ENCODE results near the gene GPR160. TPM values are rescaled to one million over a fixed set of nuclear protein-coding genes. Genes with fewer than 3 reads are reported as not detected.

Gene GPR160
- total RNA-seq, 1 donor from 2014 or later = 0.21 TPM

DNA sequence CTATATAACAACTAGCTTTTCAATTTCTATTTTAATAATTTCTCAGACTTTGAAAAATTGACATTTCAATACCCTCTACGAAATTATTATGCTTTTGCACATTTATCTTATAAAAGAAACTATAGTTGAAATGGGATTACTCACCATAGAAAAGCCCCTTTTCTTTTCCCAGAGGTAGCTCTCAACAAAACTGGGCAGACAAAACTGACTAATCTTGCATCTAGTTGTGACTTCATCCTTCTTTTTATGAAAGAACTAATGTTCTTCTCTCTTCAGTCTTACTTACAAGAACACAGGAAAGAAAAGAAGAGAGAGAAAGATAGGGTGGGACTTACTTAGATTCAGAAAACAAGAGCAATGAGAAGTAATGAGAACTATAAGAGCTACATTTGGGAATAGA lies 61.0 kb downstream of the GPR160 start:
- Mint-ChIP-seq H3K4me1 (no peaks in the 10 kb centered on the region), H3K27me3 (ENCODE audit: low read depth) (no peaks in the 10 kb centered on the region), H3K27ac (ENCODE audit: unreplicated experiment) (no peak overlapping the region), H3K36me3 (ENCODE audit: low read depth) (peaks cover 9% of the 10 kb centered on the region), H3K4me3 (no peak overlapping the region), H3K9me3 (no peaks in the 10 kb centered on the region)
- DNase-seq (ENCODE audit: low read depth, low spot score) = no peak
- TF ChIP-seq, protein P1, sequence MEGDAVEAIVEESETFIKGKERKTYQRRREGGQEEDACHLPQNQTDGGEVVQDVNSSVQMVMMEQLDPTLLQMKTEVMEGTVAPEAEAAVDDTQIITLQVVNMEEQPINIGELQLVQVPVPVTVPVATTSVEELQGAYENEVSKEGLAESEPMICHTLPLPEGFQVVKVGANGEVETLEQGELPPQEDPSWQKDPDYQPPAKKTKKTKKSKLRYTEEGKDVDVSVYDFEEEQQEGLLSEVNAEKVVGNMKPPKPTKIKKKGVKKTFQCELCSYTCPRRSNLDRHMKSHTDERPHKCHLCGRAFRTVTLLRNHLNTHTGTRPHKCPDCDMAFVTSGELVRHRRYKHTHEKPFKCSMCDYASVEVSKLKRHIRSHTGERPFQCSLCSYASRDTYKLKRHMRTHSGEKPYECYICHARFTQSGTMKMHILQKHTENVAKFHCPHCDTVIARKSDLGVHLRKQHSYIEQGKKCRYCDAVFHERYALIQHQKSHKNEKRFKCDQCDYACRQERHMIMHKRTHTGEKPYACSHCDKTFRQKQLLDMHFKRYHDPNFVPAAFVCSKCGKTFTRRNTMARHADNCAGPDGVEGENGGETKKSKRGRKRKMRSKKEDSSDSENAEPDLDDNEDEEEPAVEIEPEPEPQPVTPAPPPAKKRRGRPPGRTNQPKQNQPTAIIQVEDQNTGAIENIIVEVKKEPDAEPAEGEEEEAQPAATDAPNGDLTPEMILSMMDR (conservative IDR thresholded peaks at IDR 0.05) = no peak

- H3K9me3 Mint-ChIP-seq = no peaks in the 10 kb centered on the region
- H3K4me1 Mint-ChIP-seq = no peaks in the 10 kb centered on the region
- H3K27me3 Mint-ChIP-seq (ENCODE audit: low read depth) = no peaks in the 10 kb centered on the region
- no peak overlapping the region for H3K4me3 Mint-ChIP-seq
- no peak overlapping the region for H3K27ac Mint-ChIP-seq (ENCODE audit: unreplicated experiment)
- H3K36me3 Mint-ChIP-seq (ENCODE audit: low read depth) = peaks cover 7% of the 10 kb centered on the region
- TF ChIP-seq, protein P1 (conservative IDR thresholded peaks at IDR 0.05) = no peak
- DNase-seq (ENCODE audit: low read depth, low spot score) = no peak
Measured at GRCh38 chr3:170100944-170101343, 63.1 kb downstream of the GPR160 start.

DNA sequence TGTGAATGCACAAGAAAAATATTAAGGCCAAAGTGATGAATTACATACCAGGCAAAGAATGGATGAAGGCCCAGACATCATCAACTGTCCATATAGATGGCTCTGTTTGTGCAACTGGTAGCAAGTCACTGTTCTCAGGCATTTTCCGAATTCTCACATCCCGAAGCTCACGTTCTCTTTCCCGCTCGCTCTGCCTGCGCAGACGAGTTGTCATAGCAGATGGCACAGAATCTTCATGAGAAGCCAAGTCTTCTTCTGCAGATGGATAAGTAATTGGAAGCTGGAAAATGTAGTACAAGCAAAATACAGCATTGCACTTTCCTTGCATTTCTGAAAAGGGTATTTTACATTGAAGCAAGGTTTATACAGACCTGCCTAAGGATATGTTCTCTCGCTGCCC lies 64.6 kb downstream of the GPR160 start:
- Mint-ChIP-seq H3K27me3 (ENCODE audit: low read depth) (no peaks in the 10 kb centered on the region), H3K36me3 (ENCODE audit: low read depth) (peaks cover 7% of the 10 kb centered on the region), H3K4me3 (no peak overlapping the region), H3K4me1 (no peaks in the 10 kb centered on the region), H3K9me3 (no peaks in the 10 kb centered on the region), H3K27ac (ENCODE audit: unreplicated experiment) (no peak overlapping the region)
- no peak for DNase-seq (ENCODE audit: low read depth, low spot score)
- TF ChIP-seq, protein P1 (conservative IDR thresholded peaks at IDR 0.05) = no peak

DNA sequence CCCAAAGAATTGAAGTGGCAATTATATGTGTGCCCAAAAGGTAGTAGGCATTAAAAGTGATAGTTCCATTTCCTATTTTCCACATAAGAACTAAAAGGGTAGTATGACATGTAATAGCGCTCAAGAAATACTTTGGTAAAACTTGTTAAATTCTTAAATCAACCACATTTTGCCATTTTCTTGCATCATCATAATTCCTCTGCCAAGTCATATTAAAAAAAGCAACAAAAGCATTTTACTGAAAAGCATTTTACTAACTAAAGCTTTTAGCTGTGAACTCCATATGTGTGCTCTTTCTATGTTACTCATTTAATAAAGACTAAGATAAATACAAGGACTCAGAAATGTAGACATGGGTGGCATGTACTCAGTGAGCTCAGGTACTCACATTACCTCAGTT lies 70.1 kb downstream of the GPR160 start:
- TF ChIP-seq, protein P1 (conservative IDR thresholded peaks at IDR 0.05) = no peak
- DNase-seq (ENCODE audit: low read depth, low spot score) = no peak
- Mint-ChIP-seq H3K27me3 (ENCODE audit: low read depth) (no peaks in the 10 kb centered on the region), H3K36me3 (ENCODE audit: low read depth) (peaks cover 2% of the 10 kb centered on the region), H3K9me3 (no peaks in the 10 kb centered on the region), H3K4me1 (no peaks in the 10 kb centered on the region), H3K4me3 (no peak overlapping the region), H3K27ac (ENCODE audit: unreplicated experiment) (no peak overlapping the region)

DNA sequence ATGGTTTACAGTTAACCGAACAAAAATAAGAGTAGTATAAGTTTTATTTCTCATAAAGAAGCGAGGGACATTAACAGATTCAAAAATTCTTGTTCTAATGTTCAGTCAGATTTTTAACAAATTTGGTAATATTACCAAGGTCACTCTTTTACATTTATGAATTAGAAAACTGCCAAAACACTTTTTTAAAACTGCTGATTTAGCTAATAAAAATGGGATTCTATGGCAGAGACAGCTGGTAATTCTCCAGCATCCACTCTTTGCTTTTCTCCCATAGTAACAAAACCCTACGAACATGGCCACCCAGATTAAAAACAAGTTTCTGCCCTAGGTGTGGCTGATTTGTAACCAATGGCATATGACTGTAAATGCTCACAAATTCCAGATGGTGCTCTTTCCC lies 71.2 kb downstream of the GPR160 start:
- TF ChIP-seq, protein P1 (conservative IDR thresholded peaks at IDR 0.05) = no peak
- H3K27me3 Mint-ChIP-seq (ENCODE audit: low read depth) = no peaks in the 10 kb centered on the region
- no peak overlapping the region for H3K4me3 Mint-ChIP-seq
- no peaks in the 10 kb centered on the region for H3K4me1 Mint-ChIP-seq
- DNase-seq (ENCODE audit: low read depth, low spot score) = no peak
- H3K9me3 Mint-ChIP-seq = no peaks in the 10 kb centered on the region
- no peak overlapping the region for H3K27ac Mint-ChIP-seq (ENCODE audit: unreplicated experiment)
- peaks cover 6% of the 10 kb centered on the region for H3K36me3 Mint-ChIP-seq (ENCODE audit: low read depth)
